HCT116 (cell line): ENCODE data around the gene GPR78. TPM values are rescaled to one million over a fixed set of nuclear protein-coding genes. Genes with fewer than 3 reads are reported as not detected.

Source experiments
- ATAC-seq: fragments of 200-7000 bp; cut with Tn5 transposase; 2 replicates; pipeline ENCODE4 v1.9.1; 2020; ENCODE audit warnings: mild to moderate bottlenecking, moderate library complexity
- BruUV-seq: library from RNA; stranded (reverse); fragments of 400-500 nt; replicated peaks from 2 replicates; lab custom pipeline; 2021; lab: Mats Ljungman, UMichigan
- CTCF ChIA-PET: fragments of 300-600 bp; sonication (Branson Sonifier 250); formaldehyde crosslinking; loops from one replicate; lab custom pipeline; 2021; ENCODE audit warnings: antibody characterized with exemption; lab: Charles Lee
- POLR2A ChIA-PET: fragments of 300-600, 350-600 bp; sonication (Branson Sonifier 250); formaldehyde crosslinking; loops from one replicate; lab custom pipeline; 2021; ENCODE audit warnings: antibody characterized with exemption; lab: Charles Lee
- RAD21 ChIA-PET, 2 experiments: fragments of 300-600 bp; sonication (Branson Sonifier 250); formaldehyde crosslinking; loops; one replicate each; lab custom pipeline; 2023; ENCODE audit warnings: low total read pairs in 2 of 2; ENCODE audit not compliant: uncharacterized antibody in 2 of 2, unreplicated experiment in 2 of 2, low non-redundant PET in 1 of 2; lab: Charles Lee
- DNase-seq: peaks from one replicate; pipeline ENCODE4 v3.0.0-alpha.2; 2010; ENCODE audit warnings: low read depth, low spot score
- H2AFZ ChIP-seq: fragments of 200-600 bp; shearing (Covaris generic), sonication (generic); 2 replicates; pipeline ENCODE4 v1.6.1; 2017; ENCODE audit warnings: low read depth, mixed run types, mixed read lengths, antibody characterized with exemption, low read length; ENCODE audit not compliant: poor library complexity, severe bottlenecking
- H3K27ac ChIP-seq: 2 replicates; pipeline ENCODE4 v1.5.1; 2012; ENCODE audit warnings: low read depth, low read length
- H3K27me3 ChIP-seq: fragments of 200-600 bp; sonication (generic); 2 replicates; pipeline ENCODE4 v1.6.1; 2016; ENCODE audit warnings: mixed run types, low read length, mixed read lengths; ENCODE audit not compliant: insufficient read depth
- H3K36me3 ChIP-seq, 2 experiments: fragments of 200-500 bp in 1 of 2; fragments of 200-600 bp in 1 of 2; sonication (Bioruptor generic) in 1 of 2; sonication (generic) in 1 of 2; 2 replicates each; pipeline versions ENCODE4 v1.5.1 to v1.6.1; 2014 to 2016; ENCODE audit warnings: low read length in 2 of 2, inconsistent platforms in 1 of 2, mixed read lengths in 1 of 2, mixed run types in 1 of 2; ENCODE audit not compliant: insufficient read depth in 2 of 2, control insufficient read depth in 1 of 2
- H3K4me1 ChIP-seq, 2 experiments: fragments of 200-600 bp in 1 of 2; sonication (generic) in 1 of 2; 2 replicates each; pipeline versions ENCODE4 v1.5.1 to v1.6.1; 2012 to 2017; ENCODE audit warnings: low read length in 2 of 2, inconsistent platforms in 1 of 2, mild to moderate bottlenecking in 1 of 2, mixed read lengths in 1 of 2, mixed run types in 1 of 2, moderate library complexity in 1 of 2; ENCODE audit not compliant: insufficient read depth in 2 of 2, control insufficient read depth in 1 of 2
- H3K4me2 ChIP-seq: fragments of 200-600 bp; sonication (generic); 2 replicates; pipeline ENCODE4 v1.6.1; 2017; ENCODE audit warnings: mixed run types, low read length, mixed read lengths
- H3K4me3 ChIP-seq, 2 experiments: fragments of 200-600 bp in 1 of 2; sonication (generic) in 1 of 2; replicated peaks in 1 of 2; 2 replicates each; pipeline ENCODE4 v1.5.1; 2011 to 2016; ENCODE audit warnings: low read length in 2 of 2, control low read depth in 1 of 2, low read depth in 1 of 2, mild to moderate bottlenecking in 1 of 2, mixed read lengths in 1 of 2, mixed run types in 1 of 2
- H3K79me2 ChIP-seq: fragments of 200-600 bp; sonication (generic); 2 replicates; pipeline ENCODE4 v1.6.1; 2017; ENCODE audit warnings: mild to moderate bottlenecking, mixed run types, low read length, moderate library complexity, mixed read lengths; ENCODE audit not compliant: insufficient read depth
- H3K9ac ChIP-seq: fragments of 200-600 bp; sonication (generic); 2 replicates; pipeline ENCODE4 v1.6.1; 2016; ENCODE audit warnings: low read length, mixed read lengths
- H3K9me2 ChIP-seq: fragments of 200-600 bp; sonication (generic), shearing (Covaris generic); 2 replicates; pipeline ENCODE4 v1.6.1; 2017; ENCODE audit warnings: mixed run types, mild to moderate bottlenecking, moderate library complexity; ENCODE audit not compliant: insufficient read depth
- H3K9me3 ChIP-seq, 2 experiments: fragments of 200-500 bp in 1 of 2; fragments of 200-600 bp in 1 of 2; sonication (Bioruptor generic) in 1 of 2; sonication (generic) in 1 of 2; 2 replicates each; pipeline ENCODE4 v1.6.1; 2014 to 2017; ENCODE audit warnings: low read length in 2 of 2, mixed read lengths in 2 of 2, inconsistent platforms in 1 of 2, low read depth in 1 of 2, mild to moderate bottlenecking in 1 of 2, mixed run types in 1 of 2, moderate library complexity in 1 of 2; ENCODE audit not compliant: control insufficient read depth in 1 of 2, insufficient read depth in 1 of 2
- H4K20me1 ChIP-seq: fragments of 200-600 bp; sonication (generic), shearing (Covaris generic); 2 replicates; pipeline ENCODE4 v1.6.1; 2017; ENCODE audit warnings: mixed run types, mild to moderate bottlenecking, moderate library complexity; ENCODE audit not compliant: insufficient read depth
- ATF3 ChIP-seq: IDR thresholded peaks from 2 replicates; pipeline ENCODE4 v1.6.1; 2012
- CBX3 ChIP-seq: IDR thresholded peaks from 2 replicates; pipeline ENCODE4 v1.6.1; 2012; ENCODE audit warnings: low read depth
- EGR1 ChIP-seq: IDR thresholded peaks from 2 replicates; pipeline ENCODE4 v1.6.1; 2012; ENCODE audit warnings: low read depth
- ELF1 ChIP-seq: IDR thresholded peaks from 2 replicates; pipeline ENCODE4 v1.6.1; 2012; ENCODE audit warnings: low read depth, borderline replicate concordance
- EZH2 ChIP-seq: fragments of 200-600 bp; sonication (generic); IDR thresholded peaks from 2 replicates; pipeline ENCODE4 v1.6.1; 2017; ENCODE audit warnings: antibody characterized with exemption, mixed run types
- EZH2phosphoT487 ChIP-seq: fragments of 200-600 bp; IDR thresholded peaks from 2 replicates; pipeline ENCODE4 v1.6.1; 2018; ENCODE audit warnings: antibody characterized with exemption, borderline replicate concordance
- FOSL1 ChIP-seq: IDR thresholded peaks from 2 replicates; pipeline ENCODE4 v1.6.1; 2012; ENCODE audit warnings: low read depth
- JUND ChIP-seq: IDR thresholded peaks from 2 replicates; pipeline ENCODE4 v1.6.1; 2012
- MAX ChIP-seq: IDR thresholded peaks from 2 replicates; pipeline ENCODE4 v1.6.1; 2012
- POLR2A ChIP-seq: IDR thresholded peaks from 2 replicates; pipeline ENCODE4 v1.7.0; 2011; ENCODE audit warnings: borderline replicate concordance; ENCODE audit not compliant: insufficient read depth, insufficient read length; ENCODE audit errors: extremely low read depth
- RAD21 ChIP-seq: IDR thresholded peaks from 2 replicates; pipeline ENCODE4 v1.6.1; 2012; ENCODE audit warnings: low read depth, mild to moderate bottlenecking
- REST ChIP-seq: IDR thresholded peaks from 2 replicates; pipeline ENCODE4 v1.6.1; 2012; ENCODE audit warnings: low read depth
- SIN3A ChIP-seq: IDR thresholded peaks from 2 replicates; pipeline ENCODE4 v1.6.1; 2012; ENCODE audit warnings: low read depth
- SP1 ChIP-seq: IDR thresholded peaks from 2 replicates; pipeline ENCODE4 v1.6.1; 2012; ENCODE audit warnings: low read depth
- SRF ChIP-seq: IDR thresholded peaks from 2 replicates; pipeline ENCODE4 v1.6.1; 2012; ENCODE audit warnings: low read depth
- YY1 ChIP-seq: IDR thresholded peaks from 2 replicates; pipeline ENCODE4 v1.6.1; 2011; ENCODE audit warnings: low read length, low read depth, moderate library complexity, mild to moderate bottlenecking; ENCODE audit not compliant: insufficient replicate concordance; ENCODE audit errors: extremely low read depth
- ZBTB33 ChIP-seq: IDR thresholded peaks from 2 replicates; pipeline ENCODE4 v1.6.1; 2011; ENCODE audit warnings: mild to moderate bottlenecking, low read length, moderate library complexity; ENCODE audit not compliant: insufficient replicate concordance; ENCODE audit errors: extremely low read depth
- ZFX ChIP-seq: fragments of 450-650 bp; IDR thresholded peaks from 2 replicates; pipeline ENCODE4 v1.6.1; 2017
- ZNF274 ChIP-seq: fragments of 200-500 bp; sonication (Bioruptor generic); IDR thresholded peaks from 2 replicates; pipeline ENCODE4 v1.6.1; 2014; ENCODE audit warnings: mild to moderate bottlenecking, low read depth, low read length, inconsistent platforms
- intact Hi-C: fragments of 100-400 bp; cut with micrococcal nuclease; formaldehyde crosslinking; loops from 2 replicates; pipeline ENCODE4 v1.10.0; 2022
- total RNA-seq: library from RNA; stranded (reverse); gene quantifications from one replicate; pipeline ENCODE4 v1.2.1, GENCODE V29; 2021; ENCODE audit not compliant: unreplicated experiment

GPR78 gene
- total RNA-seq, 1 experiment from 2014 or later: not detected

GRCh38 chr4:8568068-8568668 is 12.0 kb upstream of the GPR78 start (continued):
- TF ChIP-seq EZH2phosphoT487 (no peak), SRF (no peak), FOSL1 (no peak), YY1 (no peak), ZNF274 (no peak), ZFX (no peak)

- CTCF ChIA-PET: interaction anchor here (1.1 kb wide), 1 partner anchor 16 kb away, joined by 3 read pairs; no protein-coding TSS in a partner anchor
- Histone ChIP-seq H3K4me3 (no peak overlapping the region), H3K9me3 (no peaks in the 10 kb centered on the region), H3K27me3 (0 out of 2 replicates have a peak, but pooled peaks cover under 1% of the 10 kb centered on the region), H3K79me2 (no peaks in the 10 kb centered on the region), H4K20me1 (no peaks in the 10 kb centered on the region), H3K4me1 (peaks cover 0 to 12% of the 10 kb centered on the region in 2 experiments; a peak in 1 of 4 replicates), H3K9ac (no peak overlapping the region), H3K9me2 (no peaks in the 10 kb centered on the region), H3K36me3 (no peaks in the 10 kb centered on the region), H3K27ac (no peak overlapping the region), H2AFZ (no peak overlapping the region), H3K4me2 (no peak overlapping the region)
- intact Hi-C loops: no loop called here
- BruUV-seq: no TSS peak
- ATAC-seq (no peak), DNase-seq (no peak)
- POLR2A ChIA-PET: no interaction called here
- TF ChIP-seq ZFX: no peak
- TF ChIP-seq JUND: no peak
- TF ChIP-seq ZNF274: no peak
- TF ChIP-seq REST: no peak
- no peak for TF ChIP-seq ATF3
- no peak for TF ChIP-seq EZH2phosphoT487
- no peak for TF ChIP-seq RAD21
- no peak for TF ChIP-seq EGR1
- no peak for TF ChIP-seq MAX
- no peak for TF ChIP-seq FOSL1
- no peak for TF ChIP-seq SP1
- TF ChIP-seq SRF: no peak
- TF ChIP-seq ELF1: no peak
- no peak for TF ChIP-seq ZBTB33
- TF ChIP-seq SIN3A: no peak
- TF ChIP-seq CBX3: no peak
- no peak for TF ChIP-seq POLR2A
- TF ChIP-seq EZH2: no peak
- RAD21 ChIA-PET: no interaction called here
These were observed 10.0 kb upstream of the GPR78 start for GRCh38 chr4:8570201-8570600.
